Activated T-cell treated with anti-CD3 and anti-CD28 coated beads for 24 hours (primary cell): ENCODE results near the gene FAM98B.
A peak's percentile ranks its signal among the peaks of the same experiment; 100 is the strongest.

Experiments
- DNase-seq: peaks from one replicate; pipeline ENCODE4 v3.0.0-alpha.2; 2020; ENCODE audit warnings: low read depth

FAM98B gene

GRCh38 chr15:38461066-38461833 lies 7.3 kb downstream of the FAM98B start:
- DNase-seq = no peak

- DNase-seq = no peak
Measured at GRCh38 chr15:38463893-38464292, 10.0 kb downstream of the FAM98B start.

GRCh38 chr15:38464675-38465074 lies 10.7 kb downstream of the FAM98B start:
- DNase-seq = no peak

- DNase-seq = no peak
Measured at GRCh38 chr15:38470816-38471215, 16.9 kb downstream of the FAM98B start.

GRCh38 chr15:38471974-38472373 lies 18.0 kb downstream of the FAM98B start:
- DNase-seq = no peak

- DNase-seq = peak; percentile 17
Measured at GRCh38 chr15:38474155-38474757, 20.3 kb downstream of the FAM98B start.

GRCh38 chr15:38475361-38475760 lies 21.4 kb downstream of the FAM98B start:
- no peak for DNase-seq

- DNase-seq = no peak
Measured at GRCh38 chr15:38476120-38476519, 22.2 kb downstream of the FAM98B start.

- DNase-seq = no peak
Measured at GRCh38 chr15:38477637-38478036, 23.7 kb downstream of the FAM98B start.

GRCh38 chr15:38479266-38479665 lies 25.3 kb downstream of the FAM98B start:
- DNase-seq = no peak

- no peak for DNase-seq
Measured at GRCh38 chr15:38479756-38480155, 25.8 kb downstream of the FAM98B start.

- DNase-seq = no peak
Measured at GRCh38 chr15:38481113-38481512, 27.2 kb downstream of the FAM98B start.

- DNase-seq = no peak
Measured at GRCh38 chr15:38481761-38482160, 27.8 kb downstream of the FAM98B start.

GRCh38 chr15:38482572-38482971 lies 28.6 kb downstream of the FAM98B start:
- no peak for DNase-seq

GRCh38 chr15:38486936-38487335 lies 33.0 kb downstream of the FAM98B start:
- no peak for DNase-seq

- DNase-seq = no peak
Measured at GRCh38 chr15:38487378-38487777, 33.5 kb downstream of the FAM98B start.

- no peak for DNase-seq
Measured at GRCh38 chr15:38490242-38490922, 36.5 kb downstream of the FAM98B start.

GRCh38 chr15:38496151-38496550 lies 42.2 kb downstream of the FAM98B start:
- DNase-seq = no peak

GRCh38 chr15:38499651-38500050 lies 45.7 kb downstream of the FAM98B start:
- no peak for DNase-seq

- no peak for DNase-seq
Measured at GRCh38 chr15:38503496-38503895, 49.6 kb downstream of the FAM98B start.

GRCh38 chr15:38504680-38505467 lies 50.9 kb downstream of the FAM98B start:
- no peak for DNase-seq

GRCh38 chr15:38506997-38507396 lies 53.1 kb downstream of the FAM98B start:
- no peak for DNase-seq
